CD4-positive, alpha-beta T cell treated with Interleukin-17A for 1 hour (primary cell): Measurements from ENCODE around the gene TMEM163.

Experiments used
- DNase-seq: peaks from one replicate; pipeline ENCODE4 v3.0.0-alpha.2; 2020

The TMEM163 gene

GRCh38 chr2:134721596-134721995 lies 2.8 kb upstream of the TMEM163 start:
- DNase-seq = no peak

DNA sequence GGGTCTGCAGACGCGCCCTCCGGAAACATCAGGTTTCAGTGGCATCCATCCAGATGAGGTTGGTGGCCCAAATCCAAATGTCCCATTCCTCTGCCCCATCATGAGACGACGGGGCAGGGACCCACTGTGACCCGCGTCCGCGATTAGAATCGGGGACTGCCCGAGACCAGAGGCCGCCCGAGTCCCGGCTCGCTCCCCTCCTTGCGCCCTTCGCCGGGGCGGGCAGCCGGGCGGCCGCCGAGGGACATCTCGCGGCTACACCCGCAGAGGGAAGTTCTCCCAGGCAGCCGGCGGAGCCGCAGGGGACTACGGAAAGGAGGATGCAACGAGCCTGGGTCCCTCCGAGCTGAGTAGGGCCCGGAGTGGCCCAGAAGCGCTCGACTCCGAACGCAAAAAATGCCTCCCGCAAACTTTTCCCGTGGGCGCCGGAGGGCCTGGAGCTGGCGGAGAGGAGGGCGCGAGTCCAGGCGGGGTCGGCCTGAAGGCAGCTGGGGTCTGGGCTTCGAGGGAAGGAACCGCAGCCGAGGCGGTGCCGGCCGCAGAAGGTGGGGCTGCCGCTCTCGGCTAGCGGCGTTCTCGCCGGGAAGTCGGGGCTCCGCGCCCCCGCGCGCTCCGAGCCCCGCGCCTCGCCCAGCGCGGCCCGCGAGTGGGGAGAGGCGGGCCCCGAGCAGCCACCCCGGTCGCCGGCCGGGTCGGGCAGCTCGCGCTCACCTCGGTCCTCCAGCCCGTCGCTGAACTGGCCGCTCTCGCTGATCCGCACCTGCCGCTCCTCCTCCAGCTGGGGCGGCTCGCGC lies 580 bp downstream of the TMEM163 start:
- no peak for DNase-seq

GRCh38 chr2:134717286-134718022 lies 1.3 kb downstream of the TMEM163 start:
- DNase-seq = no peak

- no peak for DNase-seq
Measured at GRCh38 chr2:134716721-134717243, 2.0 kb downstream of the TMEM163 start.

DNA sequence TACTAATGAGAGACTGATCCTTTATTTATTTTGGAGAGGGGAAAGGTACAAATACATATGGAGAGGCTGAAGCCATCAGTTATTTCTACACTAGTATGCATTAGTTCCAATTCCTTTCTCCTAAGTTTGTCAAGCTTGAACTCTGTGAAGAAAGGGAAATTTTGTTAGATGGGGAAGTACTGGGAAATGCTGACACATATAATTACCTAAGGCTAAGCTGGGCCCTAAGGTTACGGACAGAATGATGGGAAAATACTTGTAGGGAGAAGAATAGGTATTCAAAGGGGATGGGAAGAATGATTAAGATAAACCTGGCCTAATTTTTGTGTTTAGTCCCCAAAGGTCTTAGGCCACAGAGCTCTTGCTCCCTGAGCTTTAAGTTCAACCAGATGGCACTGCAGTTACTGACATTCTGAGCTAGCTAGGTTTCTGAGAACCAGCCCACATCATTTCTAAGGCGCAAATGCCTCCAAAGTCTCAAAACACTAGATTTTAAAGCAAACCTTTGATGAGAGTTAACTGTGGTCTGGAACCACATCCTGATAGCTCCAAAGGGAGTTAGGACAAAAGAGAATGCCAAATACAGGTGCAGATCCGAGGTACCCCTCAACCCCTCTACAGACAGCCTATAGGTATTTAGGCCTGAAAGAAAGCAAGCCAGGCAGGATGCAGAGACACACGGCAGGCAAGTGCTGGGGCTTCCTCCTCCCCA lies 2.7 kb downstream of the TMEM163 start:
- DNase-seq = no peak

- no peak for DNase-seq
Measured at GRCh38 chr2:134714228-134714627, 4.6 kb downstream of the TMEM163 start.

GRCh38 chr2:134713606-134714005 lies 5.2 kb downstream of the TMEM163 start:
- DNase-seq = no peak

DNA sequence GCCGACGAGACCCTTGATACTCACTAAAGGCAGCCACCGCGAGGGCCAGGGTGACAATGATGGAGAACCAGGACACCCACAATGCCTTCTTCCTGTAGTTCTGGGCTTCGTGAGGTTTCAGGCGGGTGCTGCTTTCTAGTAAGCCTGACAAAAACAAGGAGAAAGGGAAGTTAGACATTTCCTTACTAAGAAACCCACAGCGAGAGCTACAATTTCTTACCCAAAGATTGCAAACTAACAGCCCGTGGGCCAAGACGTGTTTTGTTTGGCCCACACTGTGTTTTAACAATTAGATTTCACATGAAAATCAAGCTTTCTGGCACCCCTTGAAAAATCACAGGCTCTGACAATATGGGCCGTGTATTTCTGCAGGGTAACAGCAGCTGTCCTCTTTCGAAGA lies 5.6 kb downstream of the TMEM163 start:
- no peak for DNase-seq

- DNase-seq = no peak
Measured at GRCh38 chr2:134712736-134713135, 6.1 kb downstream of the TMEM163 start.

DNA sequence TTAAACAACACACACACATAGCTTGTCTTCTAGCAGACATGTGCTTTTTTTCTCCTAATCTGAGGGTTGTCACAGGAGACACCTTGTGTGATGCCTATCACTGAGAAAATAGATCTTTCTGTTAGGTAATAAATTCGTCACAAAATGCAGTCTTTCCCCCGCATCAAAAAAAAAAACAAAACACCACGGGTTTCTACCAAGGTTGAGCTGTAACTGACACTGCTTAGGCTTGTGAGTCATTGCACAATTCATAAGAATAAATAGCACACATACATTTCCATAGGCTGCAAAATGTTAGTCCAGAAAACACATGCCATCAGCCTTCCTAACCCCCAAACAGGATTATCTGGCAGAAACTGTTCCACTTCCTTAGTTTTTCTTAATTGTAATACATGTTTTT lies 6.5 kb downstream of the TMEM163 start:
- no peak for DNase-seq

GRCh38 chr2:134711692-134712091 lies 7.1 kb downstream of the TMEM163 start:
- no peak for DNase-seq

DNA sequence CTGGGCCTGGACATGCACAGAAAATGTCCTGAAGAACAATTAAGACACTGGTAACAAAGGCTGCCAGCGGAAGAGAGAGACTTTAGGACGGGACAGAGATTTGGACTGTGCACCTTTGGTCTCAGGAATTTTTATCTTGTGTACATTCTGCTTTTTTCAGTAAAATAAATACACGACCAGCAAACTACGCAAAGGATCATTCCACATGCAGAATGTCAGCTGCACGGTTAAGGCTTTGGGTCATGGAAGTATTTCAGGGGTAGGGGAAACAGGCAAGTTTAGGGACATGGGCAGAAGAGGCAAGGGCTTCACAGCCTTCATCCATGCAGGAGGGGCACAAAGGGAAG lies 11.5 kb downstream of the TMEM163 start:
- DNase-seq = no peak

DNA sequence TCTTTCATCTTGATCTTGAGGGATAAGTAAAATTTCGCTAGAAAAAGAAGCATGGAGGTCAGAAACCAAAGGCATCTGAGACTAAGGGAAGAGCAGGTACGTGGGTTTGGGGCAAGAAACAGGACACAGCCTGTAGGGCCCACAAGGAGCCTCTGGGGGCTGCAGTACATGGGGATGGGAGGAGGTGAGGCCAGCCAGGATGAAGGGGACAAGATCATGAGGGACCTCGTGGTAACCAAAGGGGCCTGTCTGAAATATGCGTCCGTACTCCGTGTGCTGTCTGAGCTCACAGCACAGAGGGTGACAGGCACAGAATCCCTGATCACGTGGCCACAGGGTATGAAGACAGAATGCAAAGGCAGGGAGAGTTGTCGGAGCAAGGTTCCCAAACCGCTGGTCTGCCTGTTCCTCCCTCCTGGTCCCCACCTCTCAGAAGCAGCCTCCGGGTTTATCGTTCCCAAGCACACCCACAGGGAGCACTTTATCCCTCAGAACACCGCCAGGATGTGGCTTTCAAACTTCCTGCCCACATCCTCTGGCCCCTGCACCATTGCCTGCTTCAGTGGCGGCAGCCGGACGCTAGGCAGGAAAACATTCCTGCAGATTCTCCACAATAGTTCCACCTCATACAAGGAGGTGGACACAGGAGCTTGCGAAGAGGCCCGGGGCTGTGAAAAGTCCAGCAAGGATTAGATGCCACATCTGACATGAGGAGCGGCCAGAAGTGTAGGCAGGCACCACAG lies 12.0 kb downstream of the TMEM163 start:
- DNase-seq = no peak

- no peak for DNase-seq
Measured at GRCh38 chr2:134705861-134706586, 12.8 kb downstream of the TMEM163 start.

DNA sequence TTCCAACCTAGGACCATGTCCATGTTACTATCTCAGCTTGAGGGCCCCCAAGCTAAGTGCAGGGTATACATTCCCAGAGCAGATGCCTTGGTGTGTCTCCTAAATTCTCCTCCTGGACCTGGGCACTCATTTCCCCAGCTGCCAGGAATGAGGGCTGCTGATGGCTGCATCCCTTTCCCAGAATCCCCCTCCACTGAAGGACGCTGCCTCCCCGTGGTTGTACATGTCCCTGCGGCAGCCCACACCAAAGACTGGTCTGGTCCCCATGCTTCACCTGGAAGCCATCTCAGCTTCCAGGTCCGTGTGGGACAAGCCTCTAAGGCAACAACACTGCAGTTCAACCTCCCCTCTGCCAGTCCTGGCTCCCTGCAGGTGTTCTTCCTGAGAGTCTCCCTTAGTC lies 14.6 kb downstream of the TMEM163 start:
- DNase-seq = no peak

- no peak for DNase-seq
Measured at GRCh38 chr2:134703426-134703825, 15.4 kb downstream of the TMEM163 start.

GRCh38 chr2:134700730-134701129 lies 18.1 kb downstream of the TMEM163 start:
- DNase-seq = no peak

DNA sequence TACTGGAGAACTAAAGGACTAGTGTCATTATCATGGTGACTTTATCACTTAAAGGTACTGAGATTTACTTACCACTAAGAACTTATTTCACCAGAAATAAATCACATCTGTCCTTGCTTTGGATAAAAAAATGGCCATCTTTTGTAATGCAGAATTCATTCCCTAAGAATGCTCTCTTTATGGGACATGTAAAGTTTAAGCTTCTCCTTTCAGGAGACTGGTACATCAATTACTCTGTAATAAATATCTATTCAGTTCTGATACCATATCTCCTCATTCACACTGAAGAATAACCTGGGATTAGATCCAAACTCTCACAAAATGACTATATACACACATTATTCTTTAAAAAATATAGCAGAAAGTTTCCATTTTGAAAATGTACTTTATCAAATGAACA lies 24.4 kb downstream of the TMEM163 start:
- no peak for DNase-seq

GRCh38 chr2:134693359-134694330 lies 25.2 kb downstream of the TMEM163 start:
- no peak for DNase-seq

- DNase-seq = peak; percentile 45
Measured at GRCh38 chr2:134692499-134692898, 26.3 kb downstream of the TMEM163 start.

GRCh38 chr2:134690629-134691215 lies 28.1 kb downstream of the TMEM163 start:
- no peak for DNase-seq
